GM20000 (cell line): ENCODE measurements around the gene ATXN2.

Experiments
- DNase-seq: peaks from one replicate; pipeline ENCODE4 v3.0.0; 2012; ENCODE audit warnings: low spot score
- CTCF ChIP-seq: IDR thresholded peaks from 2 replicates; pipeline ENCODE4 v1.5.1; 2012; ENCODE audit warnings: mild to moderate bottlenecking, control low read depth; ENCODE audit errors: extremely low read depth, missing control alignments

Gene ATXN2

GRCh38 chr12:111450676-111451075 lies 148.4 kb downstream of the ATXN2 start:
- TF ChIP-seq CTCF: no peak
- DNase-seq: no peak

GRCh38 chr12:111448846-111449790 lies 150.0 kb downstream of the ATXN2 start:
- DNase-seq: no peak
- no peak for TF ChIP-seq CTCF

- DNase-seq: no peak
- no peak for TF ChIP-seq CTCF
These were observed 150.8 kb downstream of the ATXN2 start for GRCh38 chr12:111448266-111448830.

GRCh38 chr12:111447571-111448265 lies 151.4 kb downstream of the ATXN2 start:
- DNase-seq: no peak
- TF ChIP-seq CTCF: no peak

- TF ChIP-seq CTCF: no peak
- no peak for DNase-seq
These were observed 152.2 kb downstream of the ATXN2 start for GRCh38 chr12:111446631-111447570.

- no peak for DNase-seq
- TF ChIP-seq CTCF: no peak
These were observed 153.2 kb downstream of the ATXN2 start for GRCh38 chr12:111445726-111446581.
